Neural progenitor cell (in vitro differentiated cells): ENCODE data around the gene ALDH2. TPM values are rescaled to one million over a fixed set of nuclear protein-coding genes. Genes with fewer than 3 reads are reported as not detected.

ENCODE experiments used
- DNase-seq: peaks from one replicate; pipeline ENCODE4 v3.0.0-alpha.2; 2016; ENCODE audit warnings: low spot score
- H2AFZ ChIP-seq: fragments of 200-600 bp; sonication (generic); replicated peaks from 2 replicates; pipeline ENCODE4 v1.6.1; 2016; ENCODE audit warnings: antibody characterized with exemption
- H3F3A ChIP-seq: fragments of 200-600 bp; sonication (generic); 2 replicates; pipeline ENCODE4 v1.6.1; 2016; ENCODE audit warnings: antibody characterized with exemption, low read depth
- H3K27ac ChIP-seq: fragments of 200-600 bp; sonication (generic); 2 replicates; pipeline ENCODE4 v1.5.1; 2016; ENCODE audit warnings: mild to moderate bottlenecking
- H3K27me3 ChIP-seq: fragments of 200-600 bp; sonication (generic); 2 replicates; pipeline ENCODE4 v1.6.1; 2016; ENCODE audit warnings: mild to moderate bottlenecking, moderate library complexity
- H3K36me3 ChIP-seq: fragments of 200-600 bp; sonication (generic); 2 replicates; pipeline ENCODE4 v1.5.1; 2016
- H3K4me1 ChIP-seq: fragments of 200-600 bp; sonication (generic); 2 replicates; pipeline ENCODE4 v1.6.1; 2016; ENCODE audit warnings: mixed run types
- H3K4me2 ChIP-seq: fragments of 200-600 bp; sonication (generic); 2 replicates; pipeline ENCODE4 v1.6.1; 2016
- H3K4me3 ChIP-seq: fragments of 200-600 bp; sonication (generic); 2 replicates; pipeline ENCODE4 v1.5.1; 2016
- H3K79me2 ChIP-seq: fragments of 200-600 bp; sonication (generic); 2 replicates; pipeline ENCODE4 v1.6.1; 2016; ENCODE audit warnings: low read depth
- H3K9ac ChIP-seq: fragments of 200-600 bp; sonication (generic); 2 replicates; pipeline ENCODE4 v1.6.1; 2016
- H3K9me3 ChIP-seq: fragments of 200-600 bp; sonication (generic); 2 replicates; pipeline ENCODE4 v1.5.1; 2016; ENCODE audit warnings: low read depth
- H4K20me1 ChIP-seq: fragments of 200-600 bp; sonication (generic); 2 replicates; pipeline ENCODE4 v1.6.1; 2016; ENCODE audit warnings: low read depth
- H3K27ac Mint-ChIP-seq: 3 replicates; pipeline ENCODE4 v1.8.0; 2021; ENCODE audit warnings: mixed read lengths
- H3K27me3 Mint-ChIP-seq: 2 replicates; pipeline ENCODE4 v1.8.0; 2022; ENCODE audit warnings: low read depth, mild to moderate bottlenecking, inconsistent platforms, moderate library complexity, mixed read lengths; ENCODE audit not compliant: insufficient read depth
- H3K36me3 Mint-ChIP-seq: 3 replicates; pipeline ENCODE4 v1.8.0; 2021; ENCODE audit warnings: mixed read lengths
- H3K4me1 Mint-ChIP-seq: 3 replicates; pipeline ENCODE4 v1.8.0; 2021; ENCODE audit warnings: mixed read lengths
- H3K4me3 Mint-ChIP-seq: 3 replicates; pipeline ENCODE4 v1.8.0; 2021; ENCODE audit warnings: mild to moderate bottlenecking, moderate library complexity, mixed read lengths
- H3K9me3 Mint-ChIP-seq: 3 replicates; pipeline ENCODE4 v1.8.0; 2020; ENCODE audit warnings: mixed read lengths
- EZH2 ChIP-seq: fragments of 200-600 bp; sonication (generic); IDR thresholded peaks from 2 replicates; pipeline ENCODE4 v1.6.1; 2017; ENCODE audit warnings: antibody characterized with exemption, mild to moderate bottlenecking, moderate library complexity
- EZH2phosphoT487 ChIP-seq: fragments of 200-600 bp; sonication (generic); IDR thresholded peaks from 2 replicates; pipeline ENCODE4 v1.6.1; 2017; ENCODE audit warnings: antibody characterized with exemption
- total RNA-seq: library from RNA; depleted of rRNA; stranded (reverse); fragments of >200 nt; gene quantifications from 2 replicates; pipeline ENCODE4 v1.2.3, GENCODE V29; 2015; ENCODE audit warnings: low replicate concordance
- TF ChIP-seq, protein P1 (sequence below): fragments of 200-600 bp; sonication (generic); IDR thresholded peaks from 2 replicates; pipeline ENCODE4 v1.5.1; 2017; ENCODE audit warnings: antibody characterized with exemption, mild to moderate bottlenecking

ALDH2 gene
- total RNA-seq, 1 donor from 2014 or later: 60.0 TPM

GRCh38 chr12:111838353-111838752 lies 71.6 kb downstream of the ALDH2 start:
- H3K4me3 ChIP-seq: no peak overlapping the region
- H3K4me1 ChIP-seq: peaks cover 13% of the 10 kb centered on the region
- H3K9me3 Mint-ChIP-seq: peaks cover 2% of the 10 kb centered on the region
- no peaks in the 10 kb centered on the region for H3K9me3 ChIP-seq
- TF ChIP-seq EZH2phosphoT487 (no peak), EZH2 (no peak)
- TF ChIP-seq, protein P1, sequence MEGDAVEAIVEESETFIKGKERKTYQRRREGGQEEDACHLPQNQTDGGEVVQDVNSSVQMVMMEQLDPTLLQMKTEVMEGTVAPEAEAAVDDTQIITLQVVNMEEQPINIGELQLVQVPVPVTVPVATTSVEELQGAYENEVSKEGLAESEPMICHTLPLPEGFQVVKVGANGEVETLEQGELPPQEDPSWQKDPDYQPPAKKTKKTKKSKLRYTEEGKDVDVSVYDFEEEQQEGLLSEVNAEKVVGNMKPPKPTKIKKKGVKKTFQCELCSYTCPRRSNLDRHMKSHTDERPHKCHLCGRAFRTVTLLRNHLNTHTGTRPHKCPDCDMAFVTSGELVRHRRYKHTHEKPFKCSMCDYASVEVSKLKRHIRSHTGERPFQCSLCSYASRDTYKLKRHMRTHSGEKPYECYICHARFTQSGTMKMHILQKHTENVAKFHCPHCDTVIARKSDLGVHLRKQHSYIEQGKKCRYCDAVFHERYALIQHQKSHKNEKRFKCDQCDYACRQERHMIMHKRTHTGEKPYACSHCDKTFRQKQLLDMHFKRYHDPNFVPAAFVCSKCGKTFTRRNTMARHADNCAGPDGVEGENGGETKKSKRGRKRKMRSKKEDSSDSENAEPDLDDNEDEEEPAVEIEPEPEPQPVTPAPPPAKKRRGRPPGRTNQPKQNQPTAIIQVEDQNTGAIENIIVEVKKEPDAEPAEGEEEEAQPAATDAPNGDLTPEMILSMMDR: no peak
- H3K79me2 ChIP-seq: peaks cover 39% of the 10 kb centered on the region
- no peak overlapping the region for H3K27ac Mint-ChIP-seq
- no peak overlapping the region for H2AFZ ChIP-seq
- H3K4me1 Mint-ChIP-seq: peaks cover 24% of the 10 kb centered on the region
- H3F3A ChIP-seq: peaks cover 18% of the 10 kb centered on the region
- peaks cover 6% of the 10 kb centered on the region for H3K36me3 Mint-ChIP-seq
- no peaks in the 10 kb centered on the region for H3K27me3 ChIP-seq
- DNase-seq: no peak
- H3K36me3 ChIP-seq: no peaks in the 10 kb centered on the region
- H3K4me2 ChIP-seq: no peak overlapping the region
- no peak overlapping the region for H3K9ac ChIP-seq
- peak overlapping the region; percentile 5 for H3K4me3 Mint-ChIP-seq
- peaks cover 9% of the 10 kb centered on the region for H3K27me3 Mint-ChIP-seq
- H3K27ac ChIP-seq: no peak overlapping the region
- H4K20me1 ChIP-seq: peaks cover 2% of the 10 kb centered on the region

- Histone ChIP-seq H3K79me2 (peaks cover 64% of the 10 kb centered on the region), H3K27me3 (no peaks in the 10 kb centered on the region), H3K36me3 (no peaks in the 10 kb centered on the region), H3K27ac (no peak overlapping the region), H4K20me1 (peaks cover 16% of the 10 kb centered on the region), H3K9ac (peak overlapping the region; percentile 99), H3K4me1 (peaks cover 20% of the 10 kb centered on the region), H2AFZ (no peak overlapping the region), H3K9me3 (no peaks in the 10 kb centered on the region), H3K4me2 (peak overlapping the region; percentile 93), H3F3A (peaks cover 18% of the 10 kb centered on the region), H3K4me3 (peak overlapping the region; percentile 99)
- DNase-seq: no peak
- TF ChIP-seq EZH2 (no peak), EZH2phosphoT487 (no peak)
- TF ChIP-seq, protein P1: no peak
- peak overlapping the region; percentile 99 for H3K4me3 Mint-ChIP-seq
- H3K27ac Mint-ChIP-seq: peak overlapping the region; percentile 100
- peaks cover 2% of the 10 kb centered on the region for H3K9me3 Mint-ChIP-seq
- peaks cover 11% of the 10 kb centered on the region for H3K36me3 Mint-ChIP-seq
- peaks cover 7% of the 10 kb centered on the region for H3K27me3 Mint-ChIP-seq
- peaks cover 31% of the 10 kb centered on the region for H3K4me1 Mint-ChIP-seq
Observed at GRCh38 chr12:111840807-111841206, 74.1 kb downstream of the ALDH2 start.

DNA sequence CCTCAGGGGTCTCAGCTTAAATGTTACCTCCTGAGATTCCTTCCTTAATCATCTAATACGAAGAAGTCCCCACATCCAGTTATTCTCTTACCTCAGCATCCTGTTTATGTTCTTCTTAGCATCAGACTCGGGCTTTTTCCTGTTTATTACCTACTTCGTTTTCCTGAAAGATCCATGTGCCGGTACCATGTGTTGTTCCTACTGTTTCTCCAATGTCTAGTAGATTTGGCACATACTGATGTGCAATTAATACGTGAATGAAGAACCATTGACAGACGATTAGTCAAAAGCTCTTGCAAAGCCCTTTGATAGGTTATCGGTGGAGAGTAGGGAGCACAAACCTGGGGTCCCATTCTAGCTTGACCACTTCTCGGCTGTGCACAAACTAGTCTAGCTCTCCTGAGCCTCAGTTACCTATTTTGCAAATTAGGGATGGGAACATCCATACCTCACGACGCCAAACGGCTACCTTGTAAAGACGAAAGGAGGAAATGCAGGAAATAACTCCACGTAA lies 74.6 kb downstream of the ALDH2 start:
- peak overlapping the region; percentile 99 for H3K4me3 Mint-ChIP-seq
- H3K36me3 Mint-ChIP-seq: peaks cover 15% of the 10 kb centered on the region
- H3K36me3 ChIP-seq: no peaks in the 10 kb centered on the region
- peaks cover 20% of the 10 kb centered on the region for H3K4me1 ChIP-seq
- peaks cover 16% of the 10 kb centered on the region for H4K20me1 ChIP-seq
- peak overlapping the region; percentile 100 for H3K27ac Mint-ChIP-seq
- peak overlapping the region; percentile 93 for H3K4me2 ChIP-seq
- H2AFZ ChIP-seq: peak overlapping the region; percentile 98
- H3K4me3 ChIP-seq: peak overlapping the region; percentile 99
- peaks cover 31% of the 10 kb centered on the region for H3K4me1 Mint-ChIP-seq
- TF ChIP-seq EZH2 (no peak), EZH2phosphoT487 (no peak)
- TF ChIP-seq, protein P1: no peak
- no peak for DNase-seq
- H3K79me2 ChIP-seq: peaks cover 69% of the 10 kb centered on the region
- no peaks in the 10 kb centered on the region for H3K27me3 ChIP-seq
- peaks cover 7% of the 10 kb centered on the region for H3K27me3 Mint-ChIP-seq
- H3K9me3 Mint-ChIP-seq: no peaks in the 10 kb centered on the region
- H3F3A ChIP-seq: peaks cover 18% of the 10 kb centered on the region
- peak overlapping the region; percentile 99 for H3K9ac ChIP-seq
- H3K27ac ChIP-seq: peak overlapping the region; percentile 99
- no peaks in the 10 kb centered on the region for H3K9me3 ChIP-seq
